Measurements from ENCODE around the gene PTCSC3. TPM values are rescaled to one million over a fixed set of nuclear protein-coding genes. Genes with fewer than 3 reads are reported as not detected.

Gene PTCSC3
- total RNA-seq, 2 experiments from 2014 or later = not detected

DNA sequence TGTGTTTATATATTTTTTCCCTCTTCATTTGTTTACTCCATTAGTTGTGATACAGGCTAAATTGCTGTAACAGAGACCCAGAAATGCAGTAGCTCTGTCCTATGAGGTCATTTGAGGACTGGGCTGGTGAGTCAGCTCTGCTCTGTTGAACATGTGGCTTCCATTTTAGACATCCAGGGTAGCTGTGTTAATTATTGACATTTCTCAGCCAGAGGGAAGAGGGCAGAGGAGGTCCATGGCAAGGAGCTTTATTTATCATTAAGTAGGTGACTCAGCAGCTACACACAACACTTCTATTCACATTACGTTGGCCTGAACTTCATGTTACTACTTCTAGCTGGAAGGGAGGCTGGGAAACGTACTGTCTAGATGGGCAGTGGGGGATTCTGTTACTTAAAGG lies 85.4 kb downstream of the PTCSC3 start:
- Mint-ChIP-seq H3K36me3 (ENCODE audit: low read depth) (no peaks in the 10 kb centered on the region), H3K4me1 (no peaks in the 10 kb centered on the region), H3K9me3 (no peaks in the 10 kb centered on the region), H3K27me3 (peaks cover 5% of the 10 kb centered on the region), H3K4me3 (no peak overlapping the region), H3K27ac (no peak overlapping the region)
- POLR2A ChIA-PET = no interaction called here
- CTCF ChIA-PET = no interaction called here
- no peak for DNase-seq

DNA sequence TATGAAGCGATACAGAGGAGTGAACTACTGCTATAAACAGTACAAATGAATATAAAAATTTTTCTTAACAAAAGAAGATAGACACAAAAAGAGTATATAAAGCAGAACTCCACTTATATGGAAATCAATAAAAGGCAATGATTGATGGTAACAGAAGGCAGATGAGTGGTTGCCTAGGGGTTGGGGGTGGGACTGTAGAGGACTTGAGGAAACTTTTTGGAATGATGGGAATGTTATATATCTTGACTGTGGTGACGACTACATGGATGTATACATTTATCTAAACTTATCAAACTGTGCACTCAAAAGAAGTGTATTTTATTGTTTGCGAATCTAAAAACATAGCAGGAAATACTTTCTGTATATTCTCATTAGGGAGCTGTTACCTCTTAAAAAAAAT lies 89.1 kb downstream of the PTCSC3 start:
- H3K27me3 Mint-ChIP-seq = peaks cover 9% of the 10 kb centered on the region
- H3K4me3 Mint-ChIP-seq = no peak overlapping the region
- ChIA-PET CTCF (interaction anchor here (0.7 kb wide), 1 partner anchor 286 kb away, joined by 3 read pairs; no protein-coding TSS in a partner anchor), POLR2A (no interaction called here)
- H3K4me1 Mint-ChIP-seq = no peaks in the 10 kb centered on the region
- H3K9me3 Mint-ChIP-seq = no peaks in the 10 kb centered on the region
- no peak overlapping the region for H3K27ac Mint-ChIP-seq
- H3K36me3 Mint-ChIP-seq (ENCODE audit: low read depth) = no peaks in the 10 kb centered on the region
- DNase-seq = no peak

DNA sequence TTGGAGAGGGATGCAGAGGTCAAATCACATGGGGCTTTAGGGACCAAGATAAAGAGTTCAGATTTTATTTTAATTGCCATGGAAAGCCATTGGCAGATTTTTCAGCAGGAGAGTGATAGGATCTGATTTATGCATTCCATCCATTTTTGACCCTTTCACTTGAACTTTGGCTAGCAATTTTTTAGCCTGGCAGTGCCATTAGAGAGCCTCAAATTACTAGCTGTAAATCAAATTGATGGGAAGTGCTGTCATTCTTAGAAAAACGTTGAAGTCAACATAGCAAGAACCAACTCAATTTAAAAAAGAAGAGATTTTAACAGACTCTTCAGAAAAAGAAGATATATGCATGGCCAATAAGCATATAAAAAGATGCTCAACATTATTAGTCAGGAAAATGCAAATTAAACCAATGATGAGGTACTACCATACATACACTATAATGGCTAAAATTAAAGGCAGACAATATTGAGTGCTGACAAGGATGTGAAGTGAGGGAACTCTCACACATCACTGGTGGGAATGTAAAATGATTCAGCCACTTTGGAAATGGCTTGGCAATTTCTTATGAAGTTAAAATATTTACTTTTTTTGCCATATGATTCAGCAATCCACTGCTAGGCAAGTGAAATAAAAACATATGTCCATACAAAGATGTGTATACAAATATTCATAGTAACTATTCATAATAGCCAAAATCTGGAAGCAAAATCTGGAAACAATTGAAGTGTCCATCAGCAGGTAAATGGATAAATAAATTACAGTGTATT lies 89.7 kb downstream of the PTCSC3 start:
- no peaks in the 10 kb centered on the region for H3K36me3 Mint-ChIP-seq (ENCODE audit: low read depth)
- no peak overlapping the region for H3K27ac Mint-ChIP-seq
- H3K27me3 Mint-ChIP-seq = peaks cover 9% of the 10 kb centered on the region
- H3K4me3 Mint-ChIP-seq = no peak overlapping the region
- ChIA-PET CTCF (interaction anchor here (1.7 kb wide), 1 partner anchor 17 kb away, joined by 6 read pairs; no protein-coding TSS in a partner anchor), POLR2A (no interaction called here)
- DNase-seq = no peak
- H3K9me3 Mint-ChIP-seq = no peaks in the 10 kb centered on the region
- H3K4me1 Mint-ChIP-seq = no peaks in the 10 kb centered on the region

DNA sequence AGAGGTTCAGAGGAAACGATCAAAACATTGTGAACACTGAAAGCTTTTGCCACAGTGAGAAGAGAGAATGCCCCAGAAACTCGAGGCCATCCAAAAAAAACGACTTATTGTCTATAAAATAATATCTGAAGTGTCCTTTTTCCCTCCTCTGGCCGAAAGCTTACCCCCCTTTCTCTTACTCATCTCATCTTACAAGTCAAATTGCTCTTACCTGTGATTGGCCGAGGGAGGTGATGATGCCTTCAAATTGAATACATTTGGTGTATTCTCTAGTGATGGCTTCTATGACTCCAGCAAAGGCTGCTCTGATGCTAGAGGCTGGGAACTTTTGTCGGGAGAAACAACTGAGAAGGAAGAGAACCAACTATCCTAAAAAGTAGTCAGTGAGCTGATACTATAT lies 90.7 kb downstream of the PTCSC3 start:
- no peak overlapping the region for H3K27ac Mint-ChIP-seq
- H3K4me1 Mint-ChIP-seq = no peaks in the 10 kb centered on the region
- ChIA-PET POLR2A (no interaction called here), CTCF (interaction anchor here (1.7 kb wide), 1 partner anchor 16 kb away, joined by 6 read pairs; no protein-coding TSS in a partner anchor)
- no peaks in the 10 kb centered on the region for H3K36me3 Mint-ChIP-seq (ENCODE audit: low read depth)
- H3K9me3 Mint-ChIP-seq = no peaks in the 10 kb centered on the region
- H3K4me3 Mint-ChIP-seq = no peak overlapping the region
- no peak for DNase-seq
- H3K27me3 Mint-ChIP-seq = peaks cover 12% of the 10 kb centered on the region

Other genes starting within 250 kb of the PTCSC3 start
- gene MBIP, start 143.9 kb upstream of the PTCSC3 start, total RNA-seq = 10 to 100 TPM; 20.2 to 24.6 TPM